GM21619 (cell line): ENCODE data around the gene KDM7A.
"Not testable (repeated sequence)": the region's sequence is repeated elsewhere in the genome, so short reads cannot be mapped to it uniquely, and the experiment has no call there.

Source experiments
- ATAC-seq: cut with Tn5 transposase; IDR thresholded peaks from one replicate; pipeline ENCODE4 v1.9.1; 2021; ENCODE audit not compliant: unreplicated experiment

Gene KDM7A

GRCh38 chr7:140176811-140177702 lies at the start of gene KDM7A:
KDM7A (minus strand) TSS chr7:140176983; CDS start chr7:140176937, 46 bp downstream.
- ATAC-seq: peak; percentile 71

GRCh38 chr7:140225562-140226249 lies 48.9 kb upstream of the KDM7A start:
- ATAC-seq: no peak

GRCh38 chr7:140223515-140224221 lies 46.9 kb upstream of the KDM7A start:
- ATAC-seq: no peak

- no peak for ATAC-seq
Observed at GRCh38 chr7:140222814-140223213, 46.0 kb upstream of the KDM7A start.

GRCh38 chr7:140219672-140220524 lies 43.1 kb upstream of the KDM7A start:
- ATAC-seq: no peak

GRCh38 chr7:140218656-140219055 lies 41.9 kb upstream of the KDM7A start:
- no peak for ATAC-seq

- ATAC-seq: no peak
Observed at GRCh38 chr7:140217750-140218501, 41.1 kb upstream of the KDM7A start.

GRCh38 chr7:140215281-140215680 lies 38.5 kb upstream of the KDM7A start:
- ATAC-seq: no peak

- no peak for ATAC-seq
Observed at GRCh38 chr7:140214075-140214684, 37.4 kb upstream of the KDM7A start.

GRCh38 chr7:140213684-140214074 lies 36.9 kb upstream of the KDM7A start:
- ATAC-seq: no peak

GRCh38 chr7:140212100-140212881 lies 35.5 kb upstream of the KDM7A start:
- ATAC-seq: peak; percentile 64

- ATAC-seq: no peak
Observed at GRCh38 chr7:140211698-140212097, 34.9 kb upstream of the KDM7A start.

- peak; percentile 89 for ATAC-seq
Observed at GRCh38 chr7:140209866-140210609, 33.3 kb upstream of the KDM7A start.

GRCh38 chr7:140206616-140207389 lies 30.0 kb upstream of the KDM7A start:
- ATAC-seq: no peak

- no peak for ATAC-seq
Observed at GRCh38 chr7:140205600-140205999, 28.8 kb upstream of the KDM7A start.

- no peak for ATAC-seq
Observed at GRCh38 chr7:140203556-140203955, 26.8 kb upstream of the KDM7A start.

GRCh38 chr7:140202942-140203341 lies 26.2 kb upstream of the KDM7A start:
- not testable (repeated sequence) for ATAC-seq
